BLaER1 treated with 17β-estradiol and CSF1 and Interleukin-3, amounts not matched to agents 10 nM and 100 nM (cell line): Measurements from ENCODE around the gene CLINT1.
A peak's percentile ranks its signal among the peaks of the same experiment; 100 is the strongest.

ENCODE experiments used
- H3K27ac ChIP-seq, 11 experiments: shearing (Covaris generic); formaldehyde crosslinking; 2 replicates each; pipeline ENCODE4 v1.8.1; 2022
- H3K27me3 ChIP-seq, 11 experiments: shearing (Covaris generic); formaldehyde crosslinking; 2 replicates each; pipeline ENCODE4 v1.8.1; 2022
- H3K36me3 ChIP-seq, 11 experiments: shearing (Covaris generic); formaldehyde crosslinking; 2 replicates each; pipeline ENCODE4 v1.8.1; 2022
- H3K4me1 ChIP-seq, 10 experiments: shearing (Covaris generic); formaldehyde crosslinking; 2 replicates each; pipeline ENCODE4 v1.8.1; 2022
- H3K4me2 ChIP-seq, 11 experiments: shearing (Covaris generic); formaldehyde crosslinking; 2 replicates each; pipeline ENCODE4 v1.8.1; 2022
- H3K4me3 ChIP-seq, 10 experiments: shearing (Covaris generic); formaldehyde crosslinking; 2 replicates each; pipeline ENCODE4 v1.8.1; 2022
- H3K9ac ChIP-seq, 11 experiments: shearing (Covaris generic); formaldehyde crosslinking; 2 replicates each; pipeline ENCODE4 v1.8.1; 2022
- H3K9me3 ChIP-seq, 11 experiments: shearing (Covaris generic); formaldehyde crosslinking; replicated peaks in 1 of 11; 2 replicates each; pipeline ENCODE4 v1.8.1; 2022
- H4K20me1 ChIP-seq, 11 experiments: shearing (Covaris generic); formaldehyde crosslinking; 2 replicates each; pipeline ENCODE4 v1.8.1; 2022
- Cebpa-rat ChIP-seq, 11 experiments: shearing (Covaris generic); IDR thresholded peaks; 2 replicates each; pipeline ENCODE4 v1.8.1; 2022

The CLINT1 gene

GRCh38 chr5:157779221-157779620, 79.7 kb downstream of the CLINT1 start:
- H3K36me3 ChIP-seq: peaks cover 6 to 17% (median 9%) of the 10 kb centered on the region in 11 experiments; a peak in 18 of 22 replicates
- H3K4me2 ChIP-seq: no peak overlapping the region
- no peaks in the 10 kb centered on the region; a peak in 2 of 22 replicates for H4K20me1 ChIP-seq
- peaks cover 0 to 20% (median 13%) of the 10 kb centered on the region in 10 experiments; a peak in 14 of 20 replicates for H3K4me1 ChIP-seq
- H3K9ac ChIP-seq: no peak overlapping the region
- H3K27ac ChIP-seq: no peak overlapping the region
- no peak for TF ChIP-seq Cebpa-rat (IDR thresholded peaks at IDR 0.05)
- H3K4me3 ChIP-seq: no peak overlapping the region
- H3K27me3 ChIP-seq: no peaks in the 10 kb centered on the region
- H3K9me3 ChIP-seq: no peaks in the 10 kb centered on the region

GRCh38 chr5:157778121-157778805, 80.7 kb downstream of the CLINT1 start:
- Histone ChIP-seq H3K27ac (no peak overlapping the region), H3K4me2 (peak overlapping the region in 8 of 11 experiments; percentile 25 to 57 (median 42); a peak in 14 of 22 replicates), H3K27me3 (no peaks in the 10 kb centered on the region), H3K9me3 (no peaks in the 10 kb centered on the region), H4K20me1 (no peaks in the 10 kb centered on the region; a peak in 2 of 22 replicates), H3K4me1 (peaks cover 0 to 20% (median 13%) of the 10 kb centered on the region in 10 experiments; a peak in 14 of 20 replicates), H3K9ac (no peak overlapping the region), H3K36me3 (peaks cover 0 to 7% (median 0%) of the 10 kb centered on the region in 11 experiments; a peak in 4 of 22 replicates), H3K4me3 (no peak overlapping the region)
- no peak for TF ChIP-seq Cebpa-rat (IDR thresholded peaks at IDR 0.05)

GRCh38 chr5:157772127-157772526, 86.8 kb downstream of the CLINT1 start:
- peaks cover 0 to 8% (median 5%) of the 10 kb centered on the region in 11 experiments; a peak in 9 of 22 replicates for H3K9me3 ChIP-seq
- H3K4me1 ChIP-seq: peaks cover 0 to 7% (median 1%) of the 10 kb centered on the region in 10 experiments; a peak in 8 of 20 replicates
- no peak for TF ChIP-seq Cebpa-rat (IDR thresholded peaks at IDR 0.05)
- no peak overlapping the region for H3K4me3 ChIP-seq
- H3K36me3 ChIP-seq: no peaks in the 10 kb centered on the region
- no peak overlapping the region for H3K9ac ChIP-seq
- no peaks in the 10 kb centered on the region for H4K20me1 ChIP-seq
- H3K4me2 ChIP-seq: no peak overlapping the region
- H3K27me3 ChIP-seq: no peaks in the 10 kb centered on the region
- no peak overlapping the region for H3K27ac ChIP-seq

- Histone ChIP-seq H4K20me1 (no peaks in the 10 kb centered on the region), H3K9ac (no peak overlapping the region), H3K9me3 (peaks cover 0 to 8% (median 5%) of the 10 kb centered on the region in 11 experiments; a peak in 9 of 22 replicates), H3K27ac (no peak overlapping the region), H3K4me3 (no peak overlapping the region), H3K36me3 (no peaks in the 10 kb centered on the region), H3K4me2 (no peak overlapping the region), H3K27me3 (no peaks in the 10 kb centered on the region), H3K4me1 (no peaks in the 10 kb centered on the region; a peak in 1 of 20 replicates)
- no peak for TF ChIP-seq Cebpa-rat (IDR thresholded peaks at IDR 0.05)
These were observed 88.3 kb downstream of the CLINT1 start for GRCh38 chr5:157770665-157771064.

- no peaks in the 10 kb centered on the region for H3K27me3 ChIP-seq
- H3K9me3 ChIP-seq: peaks cover 0 to 8% (median 5%) of the 10 kb centered on the region in 11 experiments; a peak in 9 of 22 replicates
- H3K9ac ChIP-seq: no peak overlapping the region
- H3K4me2 ChIP-seq: no peak overlapping the region
- no peak overlapping the region for H3K4me3 ChIP-seq
- H3K27ac ChIP-seq: no peak overlapping the region
- H3K36me3 ChIP-seq: no peaks in the 10 kb centered on the region
- H3K4me1 ChIP-seq: no peaks in the 10 kb centered on the region; a peak in 1 of 20 replicates
- no peak for TF ChIP-seq Cebpa-rat (IDR thresholded peaks at IDR 0.05)
- H4K20me1 ChIP-seq: no peaks in the 10 kb centered on the region
These were observed 91.3 kb downstream of the CLINT1 start for GRCh38 chr5:157767689-157768088.

GRCh38 chr5:157766902-157767301, 92.0 kb downstream of the CLINT1 start:
- H3K36me3 ChIP-seq: no peaks in the 10 kb centered on the region
- no peaks in the 10 kb centered on the region for H4K20me1 ChIP-seq
- H3K4me1 ChIP-seq: peaks cover 0 to under 1% (median 0%) of the 10 kb centered on the region in 10 experiments; a peak in 4 of 20 replicates
- H3K27ac ChIP-seq: no peak overlapping the region
- no peaks in the 10 kb centered on the region for H3K27me3 ChIP-seq
- no peak overlapping the region for H3K4me2 ChIP-seq
- no peak overlapping the region for H3K9ac ChIP-seq
- peaks cover 0 to 8% (median 5%) of the 10 kb centered on the region in 11 experiments; a peak in 9 of 22 replicates for H3K9me3 ChIP-seq
- no peak overlapping the region for H3K4me3 ChIP-seq
- no peak for TF ChIP-seq Cebpa-rat (IDR thresholded peaks at IDR 0.05)

GRCh38 chr5:157766442-157766841, 92.5 kb downstream of the CLINT1 start:
- H3K4me3 ChIP-seq: no peak overlapping the region
- H3K36me3 ChIP-seq: no peaks in the 10 kb centered on the region
- no peak for TF ChIP-seq Cebpa-rat (IDR thresholded peaks at IDR 0.05)
- no peaks in the 10 kb centered on the region for H4K20me1 ChIP-seq
- no peak overlapping the region for H3K9ac ChIP-seq
- H3K27me3 ChIP-seq: no peaks in the 10 kb centered on the region
- peaks cover 0 to 8% (median 5%) of the 10 kb centered on the region in 11 experiments; a peak in 9 of 22 replicates for H3K9me3 ChIP-seq
- H3K4me2 ChIP-seq: no peak overlapping the region
- peaks cover 0 to 5% (median 0%) of the 10 kb centered on the region in 10 experiments; a peak in 4 of 20 replicates for H3K4me1 ChIP-seq
- H3K27ac ChIP-seq: no peak overlapping the region

GRCh38 chr5:157764531-157764930, 94.4 kb downstream of the CLINT1 start:
- Histone ChIP-seq H4K20me1 (no peaks in the 10 kb centered on the region), H3K9me3 (no peaks in the 10 kb centered on the region; a peak in 1 of 22 replicates), H3K36me3 (0 out of 22 replicates have a peak, but pooled peaks cover 0 to 7% (median 0%) of the 10 kb centered on the region in 11 experiments), H3K4me3 (no peak overlapping the region), H3K27me3 (no peaks in the 10 kb centered on the region), H3K4me2 (no peak overlapping the region), H3K27ac (no peak overlapping the region), H3K9ac (no peak overlapping the region), H3K4me1 (peaks cover 0 to 15% (median 6%) of the 10 kb centered on the region in 10 experiments; a peak in 13 of 20 replicates)
- no peak for TF ChIP-seq Cebpa-rat (IDR thresholded peaks at IDR 0.05)

- Histone ChIP-seq H3K9ac (no peak overlapping the region), H3K9me3 (no peaks in the 10 kb centered on the region), H3K4me2 (0 out of 22 replicates have a peak overlapping the region, but pooled peaks of 1 of the 11 experiments have one; percentile 8), H3K4me1 (peaks cover 0 to 31% (median 22%) of the 10 kb centered on the region in 10 experiments; a peak in 14 of 20 replicates), H3K27ac (no peak overlapping the region), H3K4me3 (no peak overlapping the region), H4K20me1 (no peaks in the 10 kb centered on the region), H3K27me3 (no peaks in the 10 kb centered on the region), H3K36me3 (peaks cover 0 to 11% (median 0%) of the 10 kb centered on the region in 11 experiments; a peak in 3 of 22 replicates)
- no peak for TF ChIP-seq Cebpa-rat (IDR thresholded peaks at IDR 0.05)
These were observed 97.0 kb downstream of the CLINT1 start for GRCh38 chr5:157761690-157762621.
